ENCODE results near the gene FLII. TPM values are rescaled to one million over a fixed set of nuclear protein-coding genes. Genes with fewer than 3 reads are reported as not detected.

Gene FLII
- total RNA-seq, 1 experiment from 2014 or later, result 430 TPM

- POLR2A ChIA-PET (ENCODE audit: unreplicated experiment), result interaction anchor here (0.6 kb wide), 1 partner anchor 24 kb away, joined by 5 read pairs; no protein-coding TSS in a partner anchor
- TF ChIP-seq, protein P1, sequence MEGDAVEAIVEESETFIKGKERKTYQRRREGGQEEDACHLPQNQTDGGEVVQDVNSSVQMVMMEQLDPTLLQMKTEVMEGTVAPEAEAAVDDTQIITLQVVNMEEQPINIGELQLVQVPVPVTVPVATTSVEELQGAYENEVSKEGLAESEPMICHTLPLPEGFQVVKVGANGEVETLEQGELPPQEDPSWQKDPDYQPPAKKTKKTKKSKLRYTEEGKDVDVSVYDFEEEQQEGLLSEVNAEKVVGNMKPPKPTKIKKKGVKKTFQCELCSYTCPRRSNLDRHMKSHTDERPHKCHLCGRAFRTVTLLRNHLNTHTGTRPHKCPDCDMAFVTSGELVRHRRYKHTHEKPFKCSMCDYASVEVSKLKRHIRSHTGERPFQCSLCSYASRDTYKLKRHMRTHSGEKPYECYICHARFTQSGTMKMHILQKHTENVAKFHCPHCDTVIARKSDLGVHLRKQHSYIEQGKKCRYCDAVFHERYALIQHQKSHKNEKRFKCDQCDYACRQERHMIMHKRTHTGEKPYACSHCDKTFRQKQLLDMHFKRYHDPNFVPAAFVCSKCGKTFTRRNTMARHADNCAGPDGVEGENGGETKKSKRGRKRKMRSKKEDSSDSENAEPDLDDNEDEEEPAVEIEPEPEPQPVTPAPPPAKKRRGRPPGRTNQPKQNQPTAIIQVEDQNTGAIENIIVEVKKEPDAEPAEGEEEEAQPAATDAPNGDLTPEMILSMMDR (conservative IDR thresholded peaks at IDR 0.05), result no peak
- no peak for TF ChIP-seq EZH2 (IDR thresholded peaks at IDR 0.05; ENCODE audit: low read depth)
- no peaks in the 10 kb centered on the region for H3K9me3 ChIP-seq (ENCODE audit: insufficient read depth, low read depth)
- no peak overlapping the region for H3K27ac ChIP-seq
- H3K4me3 ChIP-seq, result no peak overlapping the region
- BruUV-seq (replicated peaks), result no TSS peak
- no peaks in the 10 kb centered on the region for H3K27me3 ChIP-seq (ENCODE audit: insufficient read depth, low read depth)
- no peak for DNase-seq
- H4K20me1 ChIP-seq (ENCODE audit: insufficient read depth), result no peaks in the 10 kb centered on the region
- no peaks in the 10 kb centered on the region for H3K4me1 ChIP-seq (replicated peaks; ENCODE audit: insufficient read depth)
- no peaks in the 10 kb centered on the region for H3K79me2 ChIP-seq (ENCODE audit: low read depth)
- H3K36me3 ChIP-seq (ENCODE audit: low read depth), result no peaks in the 10 kb centered on the region
- no peak overlapping the region for H3K4me2 ChIP-seq
- peaks cover 10% of the 10 kb centered on the region; the same call in 1 of the 2 replicates for H3F3A ChIP-seq (ENCODE audit: insufficient read depth, low read depth)
- intact Hi-C loops (cut with micrococcal nuclease; ENCODE audit: unreplicated experiment), result no loop called here
- no peaks in the 10 kb centered on the region for H3K9me2 ChIP-seq (ENCODE audit: insufficient read depth)
- CTCF ChIA-PET, result no interaction called here
- H2AFZ ChIP-seq, result no peak overlapping the region
Measured at GRCh38 chr17:18277076-18277475, 18.5 kb upstream of the FLII start.

DNA sequence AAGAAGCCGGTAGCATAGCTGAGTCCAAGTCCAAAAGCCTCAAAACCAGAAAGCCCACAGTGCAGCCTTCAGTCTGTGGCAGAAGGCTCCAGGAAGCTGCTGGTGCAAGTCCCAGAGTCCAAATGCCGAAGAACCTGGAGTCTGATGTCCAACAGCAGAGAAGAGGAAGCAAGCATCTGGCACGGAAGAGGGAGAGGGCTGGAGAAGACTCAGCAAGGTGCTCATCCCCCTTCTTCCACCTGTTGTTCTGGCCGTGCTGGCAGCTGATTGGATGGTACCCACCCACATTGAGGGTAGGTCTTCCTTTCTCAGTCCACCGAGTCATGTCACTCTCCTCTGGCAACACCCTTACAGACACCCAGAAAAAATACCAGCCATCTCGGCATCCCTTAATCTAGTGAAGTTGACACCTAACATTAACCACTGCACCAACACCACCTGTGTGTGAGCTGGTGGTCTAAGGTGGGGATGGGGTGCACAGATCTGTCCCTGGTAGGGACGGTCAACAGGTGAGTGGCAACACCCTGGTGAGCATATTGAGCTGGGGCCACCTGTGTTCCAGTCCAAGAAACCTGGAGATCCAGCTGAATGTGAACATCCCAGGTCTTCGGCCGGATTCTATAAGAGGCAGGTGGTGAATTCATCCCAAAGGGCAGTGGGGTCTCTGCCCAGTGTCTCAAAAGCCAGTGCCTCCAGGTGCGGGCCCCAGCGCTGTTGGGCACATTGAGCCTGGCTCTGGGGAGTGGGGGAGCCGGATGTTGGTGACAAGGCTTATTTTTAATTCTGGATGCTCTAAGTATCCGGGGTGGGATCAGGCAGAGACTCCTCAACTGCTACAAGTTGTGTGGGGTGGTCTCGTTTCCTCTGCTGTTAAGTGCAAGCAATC, 11.8 kb upstream of the FLII start:
- H3K36me3 ChIP-seq (ENCODE audit: low read depth), result no peaks in the 10 kb centered on the region
- peaks cover 41% of the 10 kb centered on the region for H3F3A ChIP-seq (ENCODE audit: insufficient read depth, low read depth)
- POLR2A ChIA-PET (ENCODE audit: unreplicated experiment), result no interaction called here
- intact Hi-C loops (cut with micrococcal nuclease; ENCODE audit: unreplicated experiment), result no loop called here
- no TSS peak for BruUV-seq (replicated peaks)
- no peaks in the 10 kb centered on the region for H3K9me3 ChIP-seq (ENCODE audit: insufficient read depth, low read depth)
- CTCF ChIA-PET, result no interaction called here
- H3K27me3 ChIP-seq (ENCODE audit: insufficient read depth, low read depth), result no peaks in the 10 kb centered on the region
- TF ChIP-seq, protein P1 (conservative IDR thresholded peaks at IDR 0.05), result no peak
- TF ChIP-seq EZH2 (IDR thresholded peaks at IDR 0.05; ENCODE audit: low read depth), result no peak
- H3K4me3 ChIP-seq, result no peak overlapping the region
- no peak for DNase-seq
- no peak overlapping the region for H3K4me2 ChIP-seq
- no peak overlapping the region for H2AFZ ChIP-seq
- no peaks in the 10 kb centered on the region for H3K9me2 ChIP-seq (ENCODE audit: insufficient read depth)
- no peak overlapping the region for H3K27ac ChIP-seq
- peaks cover 15% of the 10 kb centered on the region; the same call in 1 of the 2 replicates for H3K4me1 ChIP-seq (replicated peaks; ENCODE audit: insufficient read depth)
- H3K79me2 ChIP-seq (ENCODE audit: low read depth), result no peaks in the 10 kb centered on the region
- no peaks in the 10 kb centered on the region for H4K20me1 ChIP-seq (ENCODE audit: insufficient read depth)

- intact Hi-C loops (cut with micrococcal nuclease; ENCODE audit: unreplicated experiment), result no loop called here
- H3K9me3 ChIP-seq (ENCODE audit: insufficient read depth, low read depth), result no peaks in the 10 kb centered on the region
- peak in 1 of 2 experiments; percentile 54 for DNase-seq
- no peaks in the 10 kb centered on the region for H3K36me3 ChIP-seq (ENCODE audit: low read depth)
- BruUV-seq (replicated peaks), result no TSS peak
- H3K79me2 ChIP-seq (ENCODE audit: low read depth), result peaks cover 6% of the 10 kb centered on the region; the same call in 1 of the 2 replicates
- H3K4me2 ChIP-seq, result no peak overlapping the region
- H3K27me3 ChIP-seq (ENCODE audit: insufficient read depth, low read depth), result no peaks in the 10 kb centered on the region
- ChIA-PET CTCF (interaction anchor here (0.7 kb wide), 1 partner anchor 26 kb away, joined by 5 read pairs; no protein-coding TSS in a partner anchor), POLR2A (ENCODE audit: unreplicated experiment) (interaction anchor here (0.6 to 0.7 kb wide), 4 partner anchors 13 to 694 kb away, joined by 4 to 15 read pairs (median 7); no protein-coding TSS in a partner anchor)
- 0 out of 2 replicates have a peak, but pooled peaks cover 3% of the 10 kb centered on the region for H4K20me1 ChIP-seq (ENCODE audit: insufficient read depth)
- no peak overlapping the region for H3K4me3 ChIP-seq
- H2AFZ ChIP-seq, result no peak overlapping the region
- peak overlapping the region; percentile 60 for H3K27ac ChIP-seq
- H3K9me2 ChIP-seq (ENCODE audit: insufficient read depth), result no peaks in the 10 kb centered on the region
- H3F3A ChIP-seq (ENCODE audit: insufficient read depth, low read depth), result peaks cover 41% of the 10 kb centered on the region
- no peak for TF ChIP-seq EZH2 (IDR thresholded peaks at IDR 0.05; ENCODE audit: low read depth)
- TF ChIP-seq, protein P1 (conservative IDR thresholded peaks at IDR 0.05), result no peak
- H3K4me1 ChIP-seq (replicated peaks; ENCODE audit: insufficient read depth), result peaks cover 15% of the 10 kb centered on the region; the same call in 1 of the 2 replicates
Measured at GRCh38 chr17:18267927-18268711, 9.6 kb upstream of the FLII start.
